KBM-7 (cell line): ENCODE measurements around the gene ZBTB5.
"Not testable (repeated sequence)": the region's sequence is repeated elsewhere in the genome, so short reads cannot be mapped to it uniquely, and the experiment has no call there.

Experiments
- DNase-seq: peaks from one replicate; pipeline ENCODE4 v3.0.0-alpha.2; 2015
- in situ Hi-C: fragments of 300-500 bp; cut with MboI; formaldehyde crosslinking; loops from 2 replicates; pipeline ENCODE4 v1.14.3; 2020; ENCODE audit warnings: low sequenced_read_pairs, low pct_unique_long_range_greater_than_20kb, mixed read lengths

The ZBTB5 gene

GRCh38 chr9:37430841-37431597 lies 34.2 kb downstream of the ZBTB5 start:
- DNase-seq: peak; percentile 19
- in situ Hi-C loops: no loop called here

GRCh38 chr9:37429441-37430285 lies 35.6 kb downstream of the ZBTB5 start:
- in situ Hi-C loops: no loop called here
- no peak for DNase-seq

GRCh38 chr9:37428345-37428744 lies 36.9 kb downstream of the ZBTB5 start:
- no peak for DNase-seq
- in situ Hi-C loops: no loop called here

DNA sequence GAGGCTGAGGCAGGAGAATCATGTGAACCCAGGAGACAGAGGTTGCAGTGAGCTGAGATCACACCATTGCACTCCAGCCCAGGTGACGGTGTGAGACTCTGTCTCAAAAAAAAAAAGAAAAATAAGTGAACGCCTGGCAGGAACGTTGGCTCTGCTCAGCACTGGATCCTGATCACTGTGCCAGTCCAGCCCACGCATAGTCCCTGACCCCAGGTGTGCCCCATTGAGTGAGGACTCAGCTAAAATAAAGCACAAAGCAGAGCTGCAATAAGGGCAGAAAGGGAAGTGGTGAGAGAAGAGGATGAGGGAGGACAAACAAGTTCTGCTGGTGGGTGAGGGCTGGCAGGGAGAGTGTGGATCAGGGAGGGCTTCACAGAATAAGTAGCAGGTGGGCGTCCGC lies 38.4 kb downstream of the ZBTB5 start:
- peak; percentile 25 for DNase-seq
- in situ Hi-C loops: no loop called here

DNA sequence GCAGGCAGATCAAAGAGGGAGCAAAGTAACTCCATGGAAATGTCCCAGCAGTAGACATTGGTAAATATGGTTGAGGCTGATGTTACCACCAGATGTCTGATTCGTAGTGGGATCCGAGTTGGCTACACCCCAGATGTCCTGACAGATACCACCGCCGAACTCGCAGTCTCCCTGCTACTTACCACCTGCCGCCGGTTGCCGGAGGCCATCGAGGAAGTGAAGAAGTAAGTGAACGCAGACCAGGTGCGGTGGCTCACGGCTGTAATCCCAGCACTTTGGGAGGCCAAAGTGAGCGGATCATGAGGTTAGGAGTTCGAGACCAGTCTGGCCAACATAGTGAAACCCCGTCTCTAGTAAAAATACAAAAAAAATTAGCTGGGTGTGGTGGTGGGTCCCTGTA lies 38.8 kb downstream of the ZBTB5 start:
- DNase-seq, in situ Hi-C loops: not testable (repeated sequence)

GRCh38 chr9:37425298-37425752 lies 39.9 kb downstream of the ZBTB5 start:
- in situ Hi-C loops: no loop called here
- peak; percentile 26 for DNase-seq

DNA sequence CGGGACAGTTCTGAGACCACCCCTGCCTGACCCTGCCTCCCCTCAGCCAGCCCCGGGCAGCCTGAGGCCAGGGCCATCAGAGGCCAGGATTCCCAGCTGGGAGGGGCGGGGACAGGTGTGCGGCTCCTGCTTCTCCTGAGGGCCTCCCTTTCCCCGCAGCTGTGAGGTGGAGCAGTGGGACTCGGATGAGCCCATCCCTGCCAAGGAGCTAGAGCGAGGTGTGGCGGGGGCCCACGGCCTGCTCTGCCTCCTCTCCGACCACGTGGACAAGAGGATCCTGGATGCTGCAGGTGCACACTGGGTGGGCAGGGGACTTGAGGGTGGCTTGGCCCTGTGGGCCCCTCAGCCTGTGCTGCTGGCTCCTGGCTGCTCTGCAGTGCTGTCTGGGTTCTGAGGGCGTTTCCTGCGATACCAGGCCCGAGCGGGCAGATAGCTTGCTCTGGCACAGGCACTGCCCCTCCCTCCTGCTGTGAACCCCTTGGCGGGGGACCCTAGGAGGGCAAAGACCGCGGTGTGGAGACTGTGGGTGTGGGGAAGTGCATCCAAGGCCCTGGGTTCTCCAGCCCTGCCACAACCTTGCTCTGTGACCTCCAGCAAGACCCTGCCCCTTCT lies 40.5 kb downstream of the ZBTB5 start:
- no peak for DNase-seq
- in situ Hi-C loops: no loop called here

GRCh38 chr9:37424204-37424685 lies 41.0 kb downstream of the ZBTB5 start:
- no peak for DNase-seq
- in situ Hi-C loops: no loop called here

DNA sequence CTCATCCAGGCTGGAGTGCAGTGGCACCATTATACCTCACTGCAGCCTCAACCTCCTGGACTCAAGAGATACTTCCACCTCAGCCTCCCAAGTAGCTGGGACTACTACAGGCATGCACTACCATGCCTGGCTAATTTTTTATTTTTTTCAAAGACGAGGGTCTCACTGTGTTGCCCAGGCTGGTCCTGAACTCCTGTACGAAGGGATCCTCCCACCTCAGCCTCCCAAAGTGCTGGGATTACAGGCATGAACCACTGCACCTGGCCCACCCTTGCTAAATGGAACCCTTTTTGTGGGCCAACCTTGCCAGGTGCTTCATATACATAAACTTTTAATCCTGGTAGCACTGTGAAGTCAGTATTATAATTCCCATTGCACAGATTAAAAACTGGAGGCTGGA lies 41.7 kb downstream of the ZBTB5 start:
- in situ Hi-C loops: no loop called here
- DNase-seq: no peak

DNA sequence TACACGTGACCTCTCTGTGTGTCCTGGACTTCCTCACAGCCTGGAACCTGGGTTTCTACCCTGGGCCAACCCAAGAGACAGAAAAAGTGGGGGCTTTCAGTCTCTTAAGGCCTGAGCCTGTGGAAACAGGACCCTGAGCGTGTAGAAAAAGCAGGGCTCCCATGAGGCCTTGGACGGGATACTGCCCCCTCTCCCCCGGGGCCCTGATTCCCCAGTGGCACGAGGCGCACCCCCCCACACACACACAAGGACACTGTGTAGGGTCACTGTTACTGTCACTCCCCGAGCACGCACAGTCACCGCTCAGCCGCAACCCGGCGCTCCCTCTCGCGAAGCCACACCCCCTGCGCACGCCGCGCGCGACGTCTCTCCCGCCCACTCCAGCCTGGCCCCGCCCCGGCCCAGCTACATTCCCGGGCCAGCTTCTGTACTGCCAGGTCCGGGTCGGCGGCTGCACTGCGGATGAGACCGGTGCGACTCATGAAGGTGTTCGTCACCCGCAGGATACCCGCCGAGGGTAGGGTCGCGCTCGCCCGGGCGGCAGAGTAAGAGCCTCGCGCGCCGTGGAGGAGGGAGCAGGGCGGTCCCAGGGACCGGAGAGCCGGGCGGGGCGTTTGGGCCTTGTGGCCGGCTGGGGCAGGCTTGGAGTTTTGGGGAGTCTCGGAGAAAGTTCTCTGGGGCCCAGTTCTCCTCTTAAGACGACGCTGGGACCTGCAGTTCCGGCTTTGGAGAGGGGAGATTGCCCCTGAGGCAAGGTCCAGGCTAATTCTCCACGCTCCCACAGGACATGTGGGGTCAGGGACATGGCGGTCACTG lies 42.8 kb downstream of the ZBTB5 start, which contains the start of gene GRHPR:
Gene GRHPR, plus strand, starts transcription at position 408 of the 816 bp plus-strand sequence. Its CDS starts 55 bp downstream, at position 463.
- peak; percentile 91 for DNase-seq
- in situ Hi-C loops: no loop called here

DNA sequence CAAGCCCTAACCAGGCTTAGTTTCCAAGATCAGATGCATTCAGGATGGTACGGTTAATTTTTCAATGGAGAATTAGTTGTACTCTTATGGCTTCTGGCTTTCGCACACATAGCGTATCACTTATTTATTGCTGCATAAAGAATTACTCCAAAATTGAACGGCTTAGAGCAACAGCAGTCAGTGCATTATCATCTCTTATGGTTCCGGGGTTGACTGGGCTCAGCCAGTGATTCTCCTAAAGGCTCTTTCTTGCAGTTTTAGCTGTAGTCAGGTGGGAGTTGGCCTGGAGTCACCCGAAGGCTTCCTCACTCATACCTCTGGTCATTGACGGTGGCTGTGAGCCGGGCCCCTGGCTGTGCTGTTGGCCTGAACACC lies 43.3 kb downstream of the ZBTB5 start:
- in situ Hi-C loops: no loop called here
- DNase-seq: no peak

GRCh38 chr9:37420271-37421215 lies 44.7 kb downstream of the ZBTB5 start:
- in situ Hi-C loops: no loop called here
- no peak for DNase-seq

DNA sequence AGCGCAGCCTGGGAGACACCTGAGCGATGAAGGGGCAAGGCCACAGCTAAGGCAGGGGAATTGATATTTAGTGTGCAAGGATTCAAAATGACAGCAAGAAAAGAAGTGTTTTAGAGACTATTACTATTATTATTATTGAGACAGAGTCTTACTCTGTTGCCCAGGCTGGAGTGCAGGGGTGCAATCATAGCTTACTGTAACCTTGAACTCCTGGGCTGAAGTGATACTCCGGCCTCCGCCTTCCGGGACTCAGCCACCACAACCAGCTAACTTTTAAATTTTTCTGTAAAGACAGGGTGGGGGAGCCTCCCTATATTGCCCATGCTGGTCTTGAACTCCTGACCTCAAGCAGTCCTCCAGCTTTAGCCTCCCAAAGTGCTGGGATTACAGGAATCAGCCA lies 46.0 kb downstream of the ZBTB5 start:
- no peak for DNase-seq
- in situ Hi-C loops: no loop called here

GRCh38 chr9:37417857-37418618 lies 47.2 kb downstream of the ZBTB5 start:
- in situ Hi-C loops: no loop called here
- DNase-seq: no peak

DNA sequence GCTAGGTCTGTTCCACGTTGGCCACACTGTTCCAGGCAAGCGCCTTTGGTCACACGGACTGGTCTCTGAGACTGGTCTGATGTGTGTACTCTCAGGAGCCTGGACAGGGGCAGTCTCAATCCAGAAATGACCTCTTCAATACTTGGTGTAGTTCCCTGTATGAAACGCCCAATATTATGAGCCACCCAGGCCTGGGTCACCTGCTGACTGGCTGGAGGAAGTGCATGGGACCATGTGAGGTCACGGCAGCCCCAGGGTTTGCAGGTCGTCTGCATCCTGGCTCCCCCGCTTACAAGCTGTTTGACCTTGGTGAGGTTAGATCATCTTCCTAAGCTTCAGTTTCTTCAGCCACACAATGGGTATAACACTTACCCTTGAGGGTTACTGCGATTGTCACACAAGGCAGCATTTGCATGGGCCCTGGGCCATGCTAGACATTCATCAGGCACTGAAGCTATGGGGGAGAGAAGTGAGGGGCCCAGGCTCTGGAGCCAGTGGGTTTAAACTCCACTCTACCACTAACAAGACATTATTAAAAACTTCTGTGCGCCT lies 47.9 kb downstream of the ZBTB5 start:
- in situ Hi-C loops: no loop called here
- no peak for DNase-seq

- in situ Hi-C loops: no loop called here
- peak; percentile 79 for DNase-seq
These were observed 50.1 kb downstream of the ZBTB5 start for GRCh38 chr9:37415011-37415719.
